ENCODE results near the gene IFNL2. TPM values are rescaled to one million over a fixed set of nuclear protein-coding genes. Genes with fewer than 3 reads are reported as not detected.
A peak's percentile ranks its signal among the peaks of the same experiment; 100 is the strongest.

The IFNL2 gene
- total and polyA plus RNA-seq, 2 donors (not counting 1 experiment from before 2014, with no cell fraction given), result not detected

DNA sequence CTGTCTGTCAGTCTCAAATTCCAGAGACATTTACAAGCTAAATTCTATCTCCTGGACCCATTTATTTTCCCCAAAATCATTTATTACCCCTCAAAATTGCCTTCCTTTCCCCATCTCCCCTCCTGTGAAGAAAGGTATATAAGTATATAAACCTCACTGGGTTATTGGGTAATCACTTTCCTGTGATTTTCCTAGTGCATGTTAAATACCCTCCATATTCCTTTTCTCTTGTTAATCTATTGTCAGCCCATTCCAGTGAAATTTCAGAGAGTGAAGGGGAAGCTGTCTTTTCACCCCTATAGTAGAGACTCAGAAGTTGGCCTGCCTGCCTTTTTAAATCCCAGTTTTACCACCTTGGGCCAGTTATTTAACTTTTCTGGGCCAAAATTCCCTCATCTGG is 37.9 kb downstream of the IFNL2 start:
- Histone ChIP-seq H3K4me2 (ENCODE audit: extremely low read depth, insufficient read depth, low read length) (no peak overlapping the region), H4K20me1 (ENCODE audit: control insufficient read depth, extremely low read depth, insufficient read depth, low read length) (no peaks in the 10 kb centered on the region), H3K36me3 (ENCODE audit: control insufficient read depth, insufficient read depth, low read length) (no peaks in the 10 kb centered on the region), H3K4me3 (replicated peaks in 1 of 4; ENCODE audit: control extremely low read depth in 1 of 4, insufficient read depth in 1 of 4, low read depth in 3 of 4, low read length in 4 of 4) (no peak overlapping the region), H3K27ac (ENCODE audit: insufficient read depth, low read length) (no peak overlapping the region), H3K4me1 (ENCODE audit: control insufficient read depth, extremely low read depth, insufficient read depth, low read length) (no peaks in the 10 kb centered on the region), H3K9me3 (ENCODE audit: control insufficient read depth, insufficient read depth, low read depth, low read length) (no peaks in the 10 kb centered on the region), H2AFZ (ENCODE audit: low read length) (no peak overlapping the region), H3K79me2 (ENCODE audit: control insufficient read depth, insufficient read depth, low read length) (no peaks in the 10 kb centered on the region), H3K27me3 (ENCODE audit: control insufficient read depth, insufficient read depth, low read length) (peaks cover 34% of the 10 kb centered on the region), H3K9ac (ENCODE audit: insufficient read depth, low read length) (no peak overlapping the region)
- DNase-seq (ENCODE audit: low read depth in 2 of 2), result no peak
- TF ChIP-seq, protein P1, sequence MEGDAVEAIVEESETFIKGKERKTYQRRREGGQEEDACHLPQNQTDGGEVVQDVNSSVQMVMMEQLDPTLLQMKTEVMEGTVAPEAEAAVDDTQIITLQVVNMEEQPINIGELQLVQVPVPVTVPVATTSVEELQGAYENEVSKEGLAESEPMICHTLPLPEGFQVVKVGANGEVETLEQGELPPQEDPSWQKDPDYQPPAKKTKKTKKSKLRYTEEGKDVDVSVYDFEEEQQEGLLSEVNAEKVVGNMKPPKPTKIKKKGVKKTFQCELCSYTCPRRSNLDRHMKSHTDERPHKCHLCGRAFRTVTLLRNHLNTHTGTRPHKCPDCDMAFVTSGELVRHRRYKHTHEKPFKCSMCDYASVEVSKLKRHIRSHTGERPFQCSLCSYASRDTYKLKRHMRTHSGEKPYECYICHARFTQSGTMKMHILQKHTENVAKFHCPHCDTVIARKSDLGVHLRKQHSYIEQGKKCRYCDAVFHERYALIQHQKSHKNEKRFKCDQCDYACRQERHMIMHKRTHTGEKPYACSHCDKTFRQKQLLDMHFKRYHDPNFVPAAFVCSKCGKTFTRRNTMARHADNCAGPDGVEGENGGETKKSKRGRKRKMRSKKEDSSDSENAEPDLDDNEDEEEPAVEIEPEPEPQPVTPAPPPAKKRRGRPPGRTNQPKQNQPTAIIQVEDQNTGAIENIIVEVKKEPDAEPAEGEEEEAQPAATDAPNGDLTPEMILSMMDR (conservative IDR thresholded peaks at IDR 0.05 in 1 of 2, IDR thresholded peaks at IDR 0.05 in 1 of 2; ENCODE audit: low read depth in 1 of 2, low read length in 2 of 2), result no peak
- TF ChIP-seq EZH2 (IDR thresholded peaks at IDR 0.05; ENCODE audit: low read length, missing control alignments), result no peak

DNA sequence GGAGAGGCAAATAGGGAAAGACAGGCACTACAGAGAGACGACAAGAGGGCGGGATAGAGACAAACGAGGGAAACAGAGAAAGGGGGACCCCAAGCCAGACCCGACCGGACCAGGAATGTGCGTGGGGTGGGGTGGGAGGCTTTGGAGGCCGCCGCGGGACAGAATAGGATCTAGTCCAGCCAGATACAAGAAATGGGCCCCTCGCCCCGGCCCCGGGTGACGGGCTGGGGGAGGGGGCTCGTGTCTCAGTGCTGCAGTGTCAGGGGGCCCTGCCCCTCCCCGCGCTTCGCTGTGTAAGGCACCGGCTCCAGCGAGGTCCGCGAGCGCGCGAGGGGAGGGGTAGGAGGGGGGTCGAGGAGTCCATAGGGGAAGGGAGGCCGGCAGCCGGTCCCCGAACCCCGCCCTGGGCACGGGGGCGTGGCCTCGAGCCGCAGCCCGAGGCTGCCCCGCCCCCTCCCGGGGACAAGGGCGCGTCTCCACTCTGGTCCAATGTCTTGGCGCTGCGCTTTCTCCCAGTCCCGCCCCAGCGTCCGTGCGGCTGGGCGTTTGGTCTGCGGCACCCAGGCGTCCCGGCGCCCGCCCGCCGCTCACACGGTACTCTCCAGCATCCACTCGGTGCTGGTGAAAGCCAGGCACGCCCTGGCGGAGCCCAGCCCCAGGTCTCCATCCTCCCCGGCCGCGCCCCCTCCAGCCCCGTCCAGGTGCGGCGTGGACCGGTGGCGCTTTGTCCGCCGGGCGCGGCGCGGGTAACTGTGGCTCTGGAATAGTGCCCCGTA is 39.0 kb downstream of the IFNL2 start:
- Histone ChIP-seq H3K36me3 (ENCODE audit: control insufficient read depth, insufficient read depth, low read length) (no peaks in the 10 kb centered on the region), H3K4me1 (ENCODE audit: control insufficient read depth, extremely low read depth, insufficient read depth, low read length) (no peaks in the 10 kb centered on the region), H3K79me2 (ENCODE audit: control insufficient read depth, insufficient read depth, low read length) (no peaks in the 10 kb centered on the region), H3K4me3 (replicated peaks in 1 of 4; ENCODE audit: control extremely low read depth in 1 of 4, insufficient read depth in 1 of 4, low read depth in 3 of 4, low read length in 4 of 4) (no peak overlapping the region), H3K27me3 (ENCODE audit: control insufficient read depth, insufficient read depth, low read length) (peaks cover 34% of the 10 kb centered on the region), H3K9ac (ENCODE audit: insufficient read depth, low read length) (no peak overlapping the region), H3K9me3 (ENCODE audit: control insufficient read depth, insufficient read depth, low read depth, low read length) (no peaks in the 10 kb centered on the region), H3K4me2 (ENCODE audit: extremely low read depth, insufficient read depth, low read length) (peak overlapping the region; percentile 35), H4K20me1 (ENCODE audit: control insufficient read depth, extremely low read depth, insufficient read depth, low read length) (no peaks in the 10 kb centered on the region), H3K27ac (ENCODE audit: insufficient read depth, low read length) (no peak overlapping the region), H2AFZ (ENCODE audit: low read length) (no peak overlapping the region)
- no peak for DNase-seq (ENCODE audit: low read depth in 2 of 2)
- peak; percentile 89 for TF ChIP-seq EZH2 (IDR thresholded peaks at IDR 0.05; ENCODE audit: low read length, missing control alignments)
- TF ChIP-seq, protein P1 (conservative IDR thresholded peaks at IDR 0.05 in 1 of 2, IDR thresholded peaks at IDR 0.05 in 1 of 2; ENCODE audit: low read depth in 1 of 2, low read length in 2 of 2), result no peak

DNA sequence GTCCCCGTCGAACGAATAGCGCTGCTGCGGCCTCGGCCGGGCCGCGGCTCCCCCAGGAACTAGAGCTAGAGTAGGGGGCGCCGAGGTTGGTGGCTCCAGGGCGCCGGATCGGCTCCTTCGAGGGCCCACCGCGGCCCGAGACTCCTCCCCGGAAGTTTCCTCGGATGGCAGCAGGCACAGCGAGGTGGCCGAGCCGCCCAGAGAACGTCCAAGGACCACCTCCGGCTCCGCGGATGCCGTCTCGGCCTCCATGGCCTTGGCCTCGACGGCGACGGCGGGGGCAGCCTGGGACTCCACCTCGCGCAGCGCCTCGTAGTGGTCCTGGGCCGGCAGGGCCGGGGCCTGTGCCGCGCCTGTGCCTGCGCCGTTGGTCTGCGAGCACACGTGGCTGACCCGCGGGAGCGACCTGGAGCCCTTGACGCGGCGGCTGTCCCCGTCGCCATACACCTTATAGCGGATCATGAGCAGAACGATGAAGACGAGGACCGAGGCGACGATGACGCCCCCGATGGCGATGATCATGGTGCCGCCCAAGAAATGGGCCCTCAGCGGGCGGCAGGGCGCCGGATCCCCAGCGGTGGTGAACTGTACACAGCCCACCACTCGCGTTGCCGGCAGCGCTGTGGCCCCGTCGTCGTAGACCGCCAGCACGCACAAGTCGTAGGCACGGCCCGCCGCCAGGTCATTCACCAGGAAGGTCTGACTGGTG is 39.8 kb downstream of the IFNL2 start:
- Histone ChIP-seq H4K20me1 (ENCODE audit: control insufficient read depth, extremely low read depth, insufficient read depth, low read length) (no peaks in the 10 kb centered on the region), H3K4me1 (ENCODE audit: control insufficient read depth, extremely low read depth, insufficient read depth, low read length) (no peaks in the 10 kb centered on the region), H3K9me3 (ENCODE audit: control insufficient read depth, insufficient read depth, low read depth, low read length) (no peaks in the 10 kb centered on the region), H3K9ac (ENCODE audit: insufficient read depth, low read length) (no peak overlapping the region), H2AFZ (ENCODE audit: low read length) (no peak overlapping the region), H3K27ac (ENCODE audit: insufficient read depth, low read length) (no peak overlapping the region), H3K79me2 (ENCODE audit: control insufficient read depth, insufficient read depth, low read length) (no peaks in the 10 kb centered on the region), H3K27me3 (ENCODE audit: control insufficient read depth, insufficient read depth, low read length) (peaks cover 34% of the 10 kb centered on the region), H3K4me2 (ENCODE audit: extremely low read depth, insufficient read depth, low read length) (no peak overlapping the region), H3K36me3 (ENCODE audit: control insufficient read depth, insufficient read depth, low read length) (no peaks in the 10 kb centered on the region), H3K4me3 (replicated peaks in 1 of 4; ENCODE audit: control extremely low read depth in 1 of 4, insufficient read depth in 1 of 4, low read depth in 3 of 4, low read length in 4 of 4) (no peak overlapping the region)
- no peak for TF ChIP-seq EZH2 (IDR thresholded peaks at IDR 0.05; ENCODE audit: low read length, missing control alignments)
- TF ChIP-seq, protein P1 (conservative IDR thresholded peaks at IDR 0.05 in 1 of 2, IDR thresholded peaks at IDR 0.05 in 1 of 2; ENCODE audit: low read depth in 1 of 2, low read length in 2 of 2), result no peak
- no peak for DNase-seq (ENCODE audit: low read depth in 2 of 2)
